T-helper 1 cell treated with Interleukin-12 subunit alpha and Interleukin-12 subunit beta and Interleukin-4 antibody, amounts not matched to agents 30 μg/mL and 1 μg/mL, for 36 hours (primary cell): ENCODE data around the gene CH25H.

Experiments
- H3K27ac Mint-ChIP-seq: one replicate; pipeline ENCODE4 v1.8.0; 2021; ENCODE audit warnings: mild to moderate bottlenecking, mixed read lengths
- H3K27me3 Mint-ChIP-seq: one replicate; pipeline ENCODE4 v1.8.0; 2021; ENCODE audit warnings: low read depth, mixed read lengths
- H3K36me3 Mint-ChIP-seq: one replicate; pipeline ENCODE4 v1.8.0; 2021; ENCODE audit warnings: low read depth, mixed read lengths
- H3K4me1 Mint-ChIP-seq: one replicate; pipeline ENCODE4 v1.8.0; 2021; ENCODE audit warnings: low read depth, mixed read lengths
- H3K4me3 Mint-ChIP-seq: one replicate; pipeline ENCODE4 v1.8.0; 2021; ENCODE audit warnings: mild to moderate bottlenecking, moderate library complexity, mixed read lengths
- H3K9me3 Mint-ChIP-seq: one replicate; pipeline ENCODE4 v1.8.0; 2021; ENCODE audit warnings: mixed read lengths

CH25H gene

DNA sequence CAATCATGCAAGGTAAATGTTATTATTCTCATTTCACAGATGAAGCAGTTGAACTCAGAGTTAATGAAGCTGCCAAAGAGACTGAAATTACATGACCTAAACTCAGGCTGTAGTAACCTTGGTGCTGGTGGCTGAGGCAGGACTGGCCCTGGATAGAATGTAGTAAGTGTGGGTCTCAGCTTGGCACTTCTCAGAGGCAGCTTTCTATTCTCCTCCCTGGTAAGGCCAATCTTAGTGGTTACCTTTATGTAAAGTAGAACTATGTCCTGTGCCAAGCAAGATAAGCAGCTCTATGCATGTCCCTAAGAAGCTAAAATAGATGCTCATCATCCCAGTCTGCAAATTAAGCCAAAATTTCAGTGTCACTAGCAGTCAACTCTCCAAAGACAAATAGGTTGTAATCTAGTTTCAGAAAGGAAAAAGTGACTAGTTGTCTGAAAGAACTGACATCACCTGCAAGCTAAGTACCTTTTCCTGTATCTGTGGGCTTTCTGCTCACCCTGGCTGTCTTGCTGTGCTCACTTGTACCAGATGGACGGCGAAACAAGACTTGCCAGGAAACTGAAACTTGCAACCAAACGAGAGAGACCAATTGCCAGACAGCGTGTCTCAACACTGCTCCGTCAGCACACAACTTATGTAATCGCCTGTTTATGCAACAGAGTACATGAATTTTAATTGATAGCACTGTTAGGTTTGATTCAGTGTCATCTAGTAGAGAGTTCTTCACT, 43.7 kb downstream of the CH25H start:
- no peaks in the 10 kb centered on the region for H3K9me3 Mint-ChIP-seq
- H3K27ac Mint-ChIP-seq, result peak overlapping the region; percentile 58
- H3K4me3 Mint-ChIP-seq, result peak overlapping the region; percentile 69
- peaks cover 2% of the 10 kb centered on the region for H3K36me3 Mint-ChIP-seq
- H3K27me3 Mint-ChIP-seq, result peaks cover 56% of the 10 kb centered on the region
- peaks cover 24% of the 10 kb centered on the region for H3K4me1 Mint-ChIP-seq

DNA sequence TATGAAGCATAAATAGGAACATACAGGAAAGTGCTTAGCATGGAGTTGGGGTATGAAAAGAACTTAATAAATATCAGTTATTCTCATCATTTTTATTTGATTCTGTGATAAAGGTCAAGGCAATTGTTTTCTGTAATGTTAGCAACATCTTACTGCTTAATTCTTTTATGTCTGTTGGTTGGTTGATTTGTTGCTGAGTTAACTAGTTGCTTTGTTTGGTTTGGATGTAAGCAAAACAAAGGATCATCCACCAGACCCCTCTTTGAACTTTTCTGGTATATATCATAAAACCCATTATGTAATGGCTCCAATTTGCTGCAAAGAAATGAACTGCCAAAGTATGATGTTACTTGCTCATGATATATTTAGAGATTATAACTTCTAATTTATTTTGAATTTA, 44.5 kb downstream of the CH25H start:
- Mint-ChIP-seq H3K27me3 (peaks cover 53% of the 10 kb centered on the region), H3K4me1 (peaks cover 24% of the 10 kb centered on the region), H3K9me3 (no peaks in the 10 kb centered on the region), H3K4me3 (no peak overlapping the region), H3K27ac (no peak overlapping the region), H3K36me3 (peaks cover 2% of the 10 kb centered on the region)

DNA sequence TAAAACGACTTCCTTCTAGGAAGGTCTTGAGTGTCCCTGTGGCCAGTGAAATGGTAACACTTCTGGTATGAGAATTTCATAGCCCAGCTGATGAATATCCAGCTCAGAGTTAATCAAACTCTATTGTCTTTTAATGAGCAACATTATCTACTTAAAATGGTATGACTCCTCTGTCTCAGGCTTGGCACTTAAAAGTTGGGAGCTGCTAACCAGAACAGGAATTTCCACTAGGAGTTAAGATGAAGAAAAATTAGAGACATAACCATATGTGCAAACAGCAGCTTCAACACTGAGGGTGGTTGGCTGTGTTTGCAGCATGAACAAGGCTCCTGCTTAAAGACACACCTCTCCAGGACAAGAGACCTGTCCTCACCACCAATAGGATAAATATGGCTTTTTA, 46.8 kb downstream of the CH25H start:
- Mint-ChIP-seq H3K4me3 (no peak overlapping the region), H3K9me3 (no peaks in the 10 kb centered on the region), H3K36me3 (peaks cover 2% of the 10 kb centered on the region), H3K27me3 (peaks cover 60% of the 10 kb centered on the region), H3K27ac (no peak overlapping the region), H3K4me1 (peaks cover 20% of the 10 kb centered on the region)

DNA sequence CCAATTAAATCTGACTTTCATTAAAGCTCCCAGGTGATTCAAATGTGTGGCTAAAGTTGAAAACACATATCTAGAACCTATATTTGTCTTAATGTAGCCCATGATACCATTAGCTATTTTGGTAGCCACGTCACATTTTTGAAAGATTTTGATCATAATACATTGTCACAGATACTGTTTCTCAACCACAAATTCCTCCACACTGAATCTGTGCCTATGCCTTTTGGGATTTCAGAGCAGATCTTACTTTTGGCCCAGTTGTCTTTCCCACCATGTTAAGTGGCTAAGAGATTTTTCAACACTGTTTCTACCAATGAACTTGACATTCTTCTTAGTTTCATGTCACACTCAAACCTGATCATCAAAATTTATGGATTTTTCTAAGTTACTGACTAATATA, 47.4 kb downstream of the CH25H start:
- Mint-ChIP-seq H3K9me3 (no peaks in the 10 kb centered on the region), H3K4me1 (peaks cover 20% of the 10 kb centered on the region), H3K4me3 (no peak overlapping the region), H3K27me3 (peaks cover 64% of the 10 kb centered on the region), H3K27ac (no peak overlapping the region), H3K36me3 (peaks cover 2% of the 10 kb centered on the region)

- peaks cover 64% of the 10 kb centered on the region for H3K27me3 Mint-ChIP-seq
- H3K4me3 Mint-ChIP-seq, result no peak overlapping the region
- no peaks in the 10 kb centered on the region for H3K36me3 Mint-ChIP-seq
- no peaks in the 10 kb centered on the region for H3K9me3 Mint-ChIP-seq
- H3K4me1 Mint-ChIP-seq, result peaks cover 15% of the 10 kb centered on the region
- H3K27ac Mint-ChIP-seq, result no peak overlapping the region
Observed at GRCh38 chr10:89159316-89159715, 47.8 kb downstream of the CH25H start.

- H3K36me3 Mint-ChIP-seq, result no peaks in the 10 kb centered on the region
- H3K27ac Mint-ChIP-seq, result no peak overlapping the region
Observed at GRCh38 chr10:89158446-89158845, 48.7 kb downstream of the CH25H start.

GRCh38 chr10:89156161-89156835, 50.8 kb downstream of the CH25H start:
- no peak overlapping the region for H3K4me3 Mint-ChIP-seq
- peaks cover 66% of the 10 kb centered on the region for H3K27me3 Mint-ChIP-seq
- H3K27ac Mint-ChIP-seq, result no peak overlapping the region
- peaks cover 2% of the 10 kb centered on the region for H3K4me1 Mint-ChIP-seq
- no peaks in the 10 kb centered on the region for H3K9me3 Mint-ChIP-seq
- no peaks in the 10 kb centered on the region for H3K36me3 Mint-ChIP-seq

More at GRCh38 chr10:89158446-89158845, 48.7 kb downstream of the CH25H start:
- H3K4me3 Mint-ChIP-seq, result no peak overlapping the region
- H3K27me3 Mint-ChIP-seq, result peaks cover 66% of the 10 kb centered on the region
- peaks cover 7% of the 10 kb centered on the region for H3K4me1 Mint-ChIP-seq
- H3K9me3 Mint-ChIP-seq, result no peaks in the 10 kb centered on the region
